ENCODE results near the gene CT45A1.
A peak's percentile ranks its signal among the peaks of the same experiment; 100 is the strongest.
"Not testable (repeated sequence)": the region's sequence is repeated elsewhere in the genome, so short reads cannot be mapped to it uniquely, and the experiment has no call there.

The CT45A1 gene

GRCh38 chrX:135713183-135713689 lies at the start of gene CT45A1:
CT45A1 (plus strand) TSS chrX:135713639; CDS start chrX:135718941, 5,302 bp downstream.
- DNase-seq, result peak; percentile 25

- not testable (repeated sequence) for DNase-seq
Observed at GRCh38 chrX:135672979-135673378, 40.5 kb upstream of the CT45A1 start.

GRCh38 chrX:135688137-135688536 lies 25.3 kb upstream of the CT45A1 start:
- peak; percentile 6 for DNase-seq

- no peak for DNase-seq
Observed at GRCh38 chrX:135695471-135695870, 18.0 kb upstream of the CT45A1 start.

GRCh38 chrX:135697601-135698000 lies 15.8 kb upstream of the CT45A1 start:
- DNase-seq, result no peak

- DNase-seq, result no peak
Observed at GRCh38 chrX:135698924-135699323, 14.5 kb upstream of the CT45A1 start.

- DNase-seq, result peak; percentile 50
Observed at GRCh38 chrX:135707880-135708279, 5.6 kb upstream of the CT45A1 start.

- no peak for DNase-seq
Observed at GRCh38 chrX:135713795-135714194, 356 bp downstream of the CT45A1 start.

GRCh38 chrX:135734666-135735065 lies 21.2 kb downstream of the CT45A1 start:
- DNase-seq, result not testable (repeated sequence)

GRCh38 chrX:135737366-135738071 lies 24.1 kb downstream of the CT45A1 start:
- DNase-seq, result no peak

GRCh38 chrX:135740681-135741149 lies 27.3 kb downstream of the CT45A1 start:
- DNase-seq, result peak; percentile 39

GRCh38 chrX:135741192-135741715 lies 27.8 kb downstream of the CT45A1 start:
- DNase-seq, result no peak

- not testable (repeated sequence) for DNase-seq
Observed at GRCh38 chrX:135744739-135745138, 31.3 kb downstream of the CT45A1 start.

- DNase-seq, result not testable (repeated sequence)
Observed at GRCh38 chrX:135768091-135768490, 54.7 kb downstream of the CT45A1 start, which contains the start of gene CT45A3. CT45A3 (minus strand) TSS chrX:135768191; CDS start chrX:135764444, 3,747 bp downstream.

Measured in activated CD4-positive, alpha-beta T cell treated with anti-CD3 and anti-CD28 coated beads, Interleukin-2, amount 50 U/mL, for 16 hours (primary cell).